ENCODE data around the gene ZDHHC9.
A peak's percentile ranks its signal among the peaks of the same experiment; 100 is the strongest.
"Not testable (repeated sequence)": the region's sequence is repeated elsewhere in the genome, so short reads cannot be mapped to it uniquely, and the experiment has no call there.

ZDHHC9 gene

DNA sequence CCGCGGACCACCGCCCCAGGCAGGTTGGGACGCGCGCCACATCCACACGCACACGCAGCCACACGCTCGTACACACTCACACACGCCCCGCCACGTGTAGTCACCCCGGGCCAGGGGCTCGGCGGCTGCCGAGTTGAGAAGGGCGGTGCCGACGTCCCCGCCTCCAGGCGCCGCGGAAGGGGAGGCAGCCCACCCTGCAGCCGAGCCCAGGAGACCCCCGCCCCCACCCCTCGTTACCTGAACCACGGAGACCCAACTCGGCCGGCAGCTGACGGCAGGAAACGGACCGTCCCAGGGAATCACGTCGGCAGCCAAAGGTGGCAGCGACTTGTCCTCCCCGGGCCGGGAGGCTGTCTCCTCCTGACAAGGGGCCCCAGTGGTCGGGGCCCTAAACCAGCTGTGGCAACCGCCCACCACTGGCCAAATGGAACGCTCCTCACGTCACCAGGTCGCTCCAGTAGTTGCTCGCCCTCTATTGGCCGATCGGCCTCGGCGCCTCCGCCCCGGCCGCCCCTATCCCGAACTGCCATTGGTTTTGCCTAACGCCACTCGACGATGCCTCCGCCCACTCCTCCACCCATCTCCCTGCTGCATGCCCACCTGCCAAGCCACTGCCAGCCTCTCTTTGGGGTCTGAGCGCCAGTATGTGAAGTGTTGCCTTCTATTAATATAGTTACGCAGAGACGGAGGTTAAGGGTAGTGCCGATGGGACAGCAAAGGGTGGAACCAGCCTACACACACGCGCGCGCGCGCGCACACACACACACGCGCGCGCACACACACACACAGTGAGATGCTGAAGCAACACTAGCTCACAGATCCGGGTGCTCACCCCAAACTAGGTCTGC lies at the start of gene ZDHHC9:
Gene ZDHHC9 (minus strand): TSS at position 428 of the 848 bp plus-strand sequence. CDS start 1,941 bp downstream, outside the sequence.
- DNase-seq (ENCODE audit: low read depth, low spot score) = peak; percentile 65

DNA sequence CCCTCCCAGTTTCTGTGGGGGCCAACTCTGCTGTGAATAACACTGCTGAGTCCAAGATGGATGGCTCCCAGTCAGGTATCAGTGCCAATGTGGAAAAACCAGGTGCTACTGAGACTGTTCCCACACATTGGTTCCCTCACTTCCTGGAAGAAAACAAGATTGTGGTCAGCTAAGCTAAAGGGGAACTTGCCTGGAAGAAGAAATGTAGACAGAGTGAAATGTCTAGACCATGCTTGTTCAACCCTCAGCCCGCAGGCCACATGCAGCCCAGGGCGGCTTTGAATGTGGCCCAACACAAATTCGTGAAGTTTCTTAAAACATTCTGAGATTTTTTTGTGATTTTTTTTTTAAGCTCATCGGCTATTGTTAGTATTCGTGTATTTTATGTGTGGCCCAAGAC lies 33.7 kb upstream of the ZDHHC9 start:
- DNase-seq (ENCODE audit: low read depth, low spot score) = no peak

- no peak for DNase-seq (ENCODE audit: low read depth, low spot score)
Observed at GRCh38 chrX:129876771-129877305, 33.2 kb upstream of the ZDHHC9 start.

DNA sequence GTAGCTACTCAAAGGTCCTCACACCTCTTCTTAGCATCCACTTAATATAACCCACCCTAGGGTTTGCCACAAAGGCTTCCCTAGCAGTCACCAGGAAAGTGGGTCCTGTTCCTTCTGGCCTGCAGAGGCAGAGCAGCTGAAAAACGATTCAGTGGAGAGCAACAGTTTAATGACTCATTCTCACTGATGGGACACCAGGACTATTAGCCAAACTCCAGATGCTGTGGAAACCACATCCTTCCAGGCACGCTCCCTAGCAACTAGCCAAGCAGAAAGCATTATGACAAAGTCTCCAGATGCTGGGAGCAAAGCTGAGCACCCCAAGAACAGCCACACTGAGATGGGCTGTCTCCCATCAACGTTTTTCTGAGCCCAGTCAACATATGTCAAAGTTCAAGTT lies 32.0 kb upstream of the ZDHHC9 start:
- no peak for DNase-seq (ENCODE audit: low read depth, low spot score)

- no peak for DNase-seq (ENCODE audit: low read depth, low spot score)
Observed at GRCh38 chrX:129872524-129872923, 28.8 kb upstream of the ZDHHC9 start.

DNA sequence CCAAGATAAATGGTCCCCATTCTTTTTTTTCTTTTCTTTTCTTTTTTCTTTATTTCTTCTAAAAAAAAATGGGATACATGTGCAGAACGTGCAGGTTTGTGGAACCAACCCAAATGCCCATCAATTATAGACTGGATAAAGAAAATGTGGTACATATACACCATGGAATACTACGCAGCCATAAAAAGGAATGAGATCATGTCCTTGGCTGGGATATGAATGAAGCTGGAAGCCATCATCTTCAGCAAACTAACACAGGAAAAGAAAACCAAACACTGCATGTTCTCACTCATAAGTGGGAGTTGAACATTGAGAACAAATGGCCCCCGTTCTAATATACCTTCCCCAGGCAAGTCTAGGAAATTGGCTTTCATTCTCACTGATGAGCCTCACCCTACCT lies 22.6 kb upstream of the ZDHHC9 start:
- not testable (repeated sequence) for DNase-seq (ENCODE audit: low read depth, low spot score)

GRCh38 chrX:129859134-129859533 lies 15.4 kb upstream of the ZDHHC9 start:
- not testable (repeated sequence) for DNase-seq (ENCODE audit: low read depth, low spot score)

GRCh38 chrX:129851825-129852224 lies 8.1 kb upstream of the ZDHHC9 start:
- DNase-seq (ENCODE audit: low read depth, low spot score) = not testable (repeated sequence)

DNA sequence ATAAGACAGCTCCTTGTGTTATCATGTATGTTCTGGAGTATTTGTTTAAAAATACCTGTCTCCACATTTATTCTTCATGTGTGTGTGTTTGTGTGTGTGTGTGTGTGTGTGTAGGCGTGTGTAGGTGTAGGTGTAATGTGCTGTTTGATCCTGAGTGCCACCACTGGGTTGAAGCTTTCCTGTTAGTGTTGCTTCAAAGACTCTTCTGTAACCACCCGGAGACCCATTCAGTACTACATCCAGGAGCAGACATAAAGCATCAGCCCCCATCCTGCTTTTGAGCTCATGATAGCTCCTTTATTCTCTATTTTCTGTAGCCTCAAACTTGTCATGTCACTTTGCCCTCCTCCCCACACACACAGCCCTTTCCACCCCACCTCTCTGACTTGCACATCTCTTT lies 3.0 kb upstream of the ZDHHC9 start:
- no peak for DNase-seq (ENCODE audit: low read depth, low spot score)

- DNase-seq (ENCODE audit: low read depth, low spot score) = no peak
Observed at GRCh38 chrX:129845616-129846190, 2.0 kb upstream of the ZDHHC9 start.

DNA sequence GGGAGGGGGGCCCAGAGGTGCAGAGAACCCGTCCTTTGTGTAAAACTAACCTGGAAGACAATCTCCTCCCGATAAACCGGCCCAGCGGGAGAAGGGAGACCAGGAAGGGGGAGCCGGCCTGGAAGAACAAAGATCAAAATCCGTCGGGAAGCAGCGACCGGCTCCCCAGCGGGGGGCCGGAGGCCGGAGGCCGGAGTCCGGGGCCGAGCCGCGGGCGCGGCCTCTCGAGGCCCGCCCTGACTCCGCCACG lies 552 bp downstream of the ZDHHC9 start:
- no peak for DNase-seq (ENCODE audit: low read depth, low spot score)

DNA sequence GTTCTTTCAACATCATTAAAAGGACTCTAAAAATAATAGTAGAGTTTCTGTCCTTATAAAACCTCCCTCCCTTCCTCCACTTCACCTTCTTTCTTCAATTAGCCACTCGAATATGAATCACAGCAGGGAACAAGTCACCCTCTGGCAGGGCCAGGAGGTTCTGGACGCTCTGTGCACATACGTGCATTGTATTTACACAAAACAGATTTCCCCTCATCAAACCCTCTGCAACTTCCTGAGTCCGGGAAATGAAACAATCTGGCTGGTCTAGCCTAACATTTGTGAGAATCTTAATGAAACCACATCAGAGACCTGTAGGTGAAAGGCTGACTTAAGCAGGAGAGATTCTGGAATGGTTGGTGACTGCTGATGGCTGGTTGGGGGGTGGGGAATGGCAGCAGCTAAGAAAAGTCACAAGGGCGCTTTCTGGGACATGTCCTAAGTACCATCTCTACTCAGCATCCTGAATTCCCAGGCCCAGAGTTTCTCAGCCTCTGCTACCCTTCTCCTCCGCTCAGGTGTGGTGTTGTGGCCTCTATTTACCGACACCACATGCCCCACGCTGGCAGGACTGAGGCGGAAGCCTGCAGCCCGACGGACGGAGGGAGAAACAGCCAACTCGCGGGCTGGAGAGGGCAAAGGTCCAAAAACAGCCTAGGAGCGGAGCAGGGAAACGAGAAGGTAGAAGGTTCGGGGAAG lies 1.0 kb downstream of the ZDHHC9 start:
- no peak for DNase-seq (ENCODE audit: low read depth, low spot score)

DNA sequence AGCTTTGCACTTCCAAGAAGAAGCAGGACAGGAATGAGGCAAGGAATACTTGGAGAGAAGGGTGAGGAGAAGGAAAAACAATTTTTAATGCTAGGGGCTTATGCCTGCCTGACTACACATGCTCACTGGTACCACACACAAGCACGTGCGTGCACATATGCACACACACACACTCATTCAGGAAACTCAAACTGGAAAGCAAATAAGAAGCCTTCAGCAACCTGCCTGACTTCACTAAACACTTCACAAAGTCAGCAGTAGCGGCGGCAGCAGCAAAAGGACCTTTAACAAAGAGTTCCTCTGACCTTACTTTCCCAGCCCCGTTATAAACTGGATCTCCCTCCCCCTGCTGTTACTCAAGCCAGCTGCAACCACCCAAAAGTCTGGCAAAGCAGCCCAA lies 3.3 kb downstream of the ZDHHC9 start:
- DNase-seq (ENCODE audit: low read depth, low spot score) = no peak

DNA sequence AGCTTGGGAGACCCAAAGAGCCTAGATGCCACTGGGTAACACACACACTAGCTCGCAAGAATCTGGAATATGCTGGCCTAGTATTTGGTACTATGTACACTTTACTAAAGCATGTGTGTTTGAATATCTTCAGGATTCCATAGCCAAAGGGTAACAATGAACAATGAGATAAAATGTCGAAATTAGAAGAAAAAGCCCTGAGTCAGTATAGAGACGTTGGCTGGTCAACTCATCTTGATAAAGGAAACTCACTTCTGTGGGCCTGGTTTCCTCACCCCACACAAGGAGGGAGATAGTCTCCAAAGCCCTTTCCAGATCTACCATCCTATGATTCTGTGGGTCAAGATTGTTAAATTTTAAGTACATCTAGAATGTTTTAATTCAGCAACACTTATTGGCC lies 6.9 kb downstream of the ZDHHC9 start:
- no peak for DNase-seq (ENCODE audit: low read depth, low spot score)

- no peak for DNase-seq (ENCODE audit: low read depth, low spot score)
Observed at GRCh38 chrX:129833153-129833990, 10.3 kb downstream of the ZDHHC9 start.

DNA sequence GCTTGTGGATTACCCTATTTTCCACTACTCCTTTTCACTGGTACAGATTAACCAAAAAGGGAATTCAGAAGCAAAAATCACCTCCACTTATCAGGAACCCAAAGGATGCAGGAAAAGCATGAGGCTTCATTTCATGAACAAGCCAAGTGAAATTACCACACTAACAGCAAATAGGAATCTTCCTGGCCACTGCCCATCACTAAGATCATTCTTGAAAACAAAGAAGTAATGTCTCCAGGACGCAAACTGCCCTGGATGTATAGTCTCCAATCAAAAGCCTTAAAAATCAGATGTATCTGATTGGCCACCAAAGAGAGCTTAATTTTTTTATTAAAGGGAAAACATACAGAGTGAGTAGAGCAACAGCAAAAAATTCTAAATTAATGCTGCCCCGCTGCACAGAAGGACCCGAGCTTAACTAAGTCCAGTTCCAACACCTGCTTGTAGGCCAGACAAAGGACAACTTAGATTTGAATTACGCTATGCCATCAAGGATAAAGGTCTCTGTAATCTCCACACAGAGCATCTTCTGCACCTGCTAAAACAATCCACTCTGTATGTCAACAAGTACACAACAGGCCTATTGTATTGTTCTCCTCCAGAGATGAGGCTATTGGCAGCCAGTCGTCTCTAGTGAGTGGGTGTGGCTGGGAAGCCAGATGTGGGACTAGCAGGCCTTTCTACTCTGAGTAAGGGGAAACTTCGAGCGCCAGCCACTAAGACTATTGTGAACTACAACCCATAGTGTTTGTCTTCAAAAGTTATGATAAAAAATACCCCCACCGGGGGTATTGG lies 12.4 kb downstream of the ZDHHC9 start:
- no peak for DNase-seq (ENCODE audit: low read depth, low spot score)

- no peak for DNase-seq (ENCODE audit: low read depth, low spot score)
Observed at GRCh38 chrX:129830494-129830893, 13.2 kb downstream of the ZDHHC9 start.

DNA sequence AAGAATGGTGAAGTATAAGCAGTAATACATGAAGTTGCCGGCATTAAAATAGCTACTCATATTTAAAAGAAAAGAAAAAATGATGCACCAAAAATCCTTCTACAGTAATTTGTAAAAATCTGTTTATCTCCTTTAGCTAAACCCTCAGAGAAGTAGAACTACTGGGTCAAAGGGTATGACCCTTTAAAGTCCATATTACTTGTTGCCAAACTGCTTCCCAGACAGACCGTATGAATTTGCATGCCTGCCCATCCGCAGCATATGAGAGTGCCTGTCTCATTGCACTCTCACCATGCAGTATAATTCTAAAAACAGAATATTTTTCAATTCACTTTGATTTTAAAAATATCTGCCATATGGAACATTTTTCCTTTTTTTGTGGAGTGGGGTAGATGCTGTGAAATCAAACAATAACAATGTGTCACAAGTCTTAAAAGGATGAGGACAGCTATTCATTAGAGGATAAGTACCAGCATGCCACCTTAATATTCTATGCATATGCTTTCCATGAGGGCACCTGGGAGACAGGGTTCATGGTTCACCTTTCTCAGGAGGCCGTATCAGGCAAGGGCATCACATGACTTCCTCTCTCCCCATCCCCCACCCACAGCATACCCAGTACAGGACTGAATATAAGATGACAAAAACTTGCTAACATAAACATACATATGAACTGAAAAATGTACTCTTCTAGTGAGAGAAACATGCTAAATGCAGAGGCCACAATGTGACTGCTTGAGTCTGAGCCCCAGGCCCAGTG lies 17.8 kb downstream of the ZDHHC9 start:
- no peak for DNase-seq (ENCODE audit: low read depth, low spot score)

- DNase-seq (ENCODE audit: low read depth, low spot score) = no peak
Observed at GRCh38 chrX:129824620-129825019, 19.1 kb downstream of the ZDHHC9 start.

DNA sequence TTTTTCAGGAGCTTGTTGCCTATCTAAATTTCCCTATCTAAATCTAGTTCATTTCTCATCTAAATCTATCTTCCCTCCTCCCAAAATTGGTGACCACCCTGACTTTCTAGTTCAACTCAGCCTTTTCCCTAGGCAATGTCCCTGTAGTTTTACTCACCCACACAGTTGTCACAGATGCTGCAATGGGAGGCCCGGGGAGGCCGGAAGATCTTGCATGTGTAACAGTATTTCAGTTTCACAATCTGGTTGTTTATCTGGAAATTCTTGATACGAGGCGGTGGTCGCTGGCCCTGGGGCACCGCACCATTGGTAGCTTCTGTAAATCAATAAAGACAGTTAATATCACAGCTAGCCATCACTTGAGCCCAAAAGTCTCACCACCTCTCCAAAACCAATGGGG lies 20.2 kb downstream of the ZDHHC9 start:
- no peak for DNase-seq (ENCODE audit: low read depth, low spot score)
